AG04450 (cell line): ENCODE measurements around the gene IGSF9B. TPM values are rescaled to one million over a fixed set of nuclear protein-coding genes. Genes with fewer than 3 reads are reported as not detected.

ENCODE experiments used
- CTCF ChIA-PET: fragments of 300-600, 350-600 bp; formaldehyde crosslinking; extraction: SDS; loops from one replicate; lab custom pipeline; 2022; ENCODE audit warnings: antibody characterized with exemption, inconsistent platforms; lab: Charles Lee
- POLR2A ChIA-PET: fragments of 350-600 bp; formaldehyde crosslinking; extraction: SDS; loops from one replicate; lab custom pipeline; 2021; ENCODE audit warnings: antibody characterized with exemption, inconsistent platforms; lab: Yijun Ruan, JAX
- DNase-seq: peaks from one replicate; pipeline ENCODE4 v3.0.0-alpha.2; 2011; ENCODE audit warnings: low read depth, low spot score
- H3K27ac ChIP-seq: one replicate; pipeline ENCODE4 v1.5.1; 2012; ENCODE audit warnings: low read depth, low read length, control low read depth
- H3K27me3 ChIP-seq: one replicate; pipeline ENCODE4 v1.6.0; 2012; ENCODE audit warnings: low read length; ENCODE audit not compliant: control insufficient read depth, insufficient read depth
- H3K4me3 ChIP-seq: 2 replicates; pipeline ENCODE4 v1.5.1; 2011; ENCODE audit warnings: mild to moderate bottlenecking, low read depth, low read length, control low read depth
- H3K9me3 ChIP-seq: 2 replicates; pipeline ENCODE4 v1.5.1; 2012; ENCODE audit warnings: low read length; ENCODE audit not compliant: control insufficient read depth, insufficient read depth
- polyA plus RNA-seq: library from polyadenylated mRNA; depleted of rRNA; stranded (reverse); fragments of >200 nt; gene quantifications from 2 replicates; pipeline ENCODE4 v1.2.3, GENCODE V29; 2011
- TF ChIP-seq, protein P1 (sequence below): IDR thresholded peaks from 2 replicates; pipeline ENCODE4 v1.5.1; 2011; ENCODE audit warnings: low read depth, low read length, control low read depth, inconsistent platforms

IGSF9B gene
- polyA plus RNA-seq, 1 experiment, result not detected

DNA sequence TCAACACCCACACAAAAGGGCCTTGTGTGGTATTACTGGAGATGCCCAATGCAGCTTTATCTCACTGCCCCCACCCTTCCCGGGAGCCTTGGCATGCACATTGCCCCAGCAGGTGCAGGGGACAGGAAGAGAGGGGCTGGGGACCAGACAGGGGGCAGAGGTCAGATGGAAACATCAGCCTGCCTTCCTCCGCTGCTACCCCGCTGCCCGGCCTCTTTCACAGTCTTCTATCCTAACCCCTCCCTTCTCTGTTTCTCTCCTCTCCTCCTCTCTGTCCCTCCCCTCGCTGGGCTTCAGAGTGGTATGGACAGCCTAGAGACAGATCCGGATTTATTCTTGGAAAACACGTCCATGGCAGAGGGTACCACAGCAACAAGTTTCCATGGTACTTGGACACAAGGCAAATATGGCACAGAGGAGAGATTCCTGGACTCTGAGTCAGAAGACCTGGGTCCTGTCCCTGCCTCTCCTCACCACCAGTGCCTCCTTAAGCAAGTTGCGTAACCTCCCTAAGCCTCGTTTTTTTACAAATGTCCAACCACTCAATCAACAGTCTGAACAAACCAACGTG is 8.3 kb upstream of the IGSF9B start:
- no peak for DNase-seq
- TF ChIP-seq, protein P1, sequence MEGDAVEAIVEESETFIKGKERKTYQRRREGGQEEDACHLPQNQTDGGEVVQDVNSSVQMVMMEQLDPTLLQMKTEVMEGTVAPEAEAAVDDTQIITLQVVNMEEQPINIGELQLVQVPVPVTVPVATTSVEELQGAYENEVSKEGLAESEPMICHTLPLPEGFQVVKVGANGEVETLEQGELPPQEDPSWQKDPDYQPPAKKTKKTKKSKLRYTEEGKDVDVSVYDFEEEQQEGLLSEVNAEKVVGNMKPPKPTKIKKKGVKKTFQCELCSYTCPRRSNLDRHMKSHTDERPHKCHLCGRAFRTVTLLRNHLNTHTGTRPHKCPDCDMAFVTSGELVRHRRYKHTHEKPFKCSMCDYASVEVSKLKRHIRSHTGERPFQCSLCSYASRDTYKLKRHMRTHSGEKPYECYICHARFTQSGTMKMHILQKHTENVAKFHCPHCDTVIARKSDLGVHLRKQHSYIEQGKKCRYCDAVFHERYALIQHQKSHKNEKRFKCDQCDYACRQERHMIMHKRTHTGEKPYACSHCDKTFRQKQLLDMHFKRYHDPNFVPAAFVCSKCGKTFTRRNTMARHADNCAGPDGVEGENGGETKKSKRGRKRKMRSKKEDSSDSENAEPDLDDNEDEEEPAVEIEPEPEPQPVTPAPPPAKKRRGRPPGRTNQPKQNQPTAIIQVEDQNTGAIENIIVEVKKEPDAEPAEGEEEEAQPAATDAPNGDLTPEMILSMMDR, result no peak
- H3K27me3 ChIP-seq, result no peaks in the 10 kb centered on the region
- POLR2A ChIA-PET, result no interaction called here
- CTCF ChIA-PET, result no interaction called here
- H3K27ac ChIP-seq, result no peak overlapping the region
- H3K4me3 ChIP-seq, result no peak overlapping the region
- H3K9me3 ChIP-seq, result no peaks in the 10 kb centered on the region; the same call in 1 of the 2 replicates

DNA sequence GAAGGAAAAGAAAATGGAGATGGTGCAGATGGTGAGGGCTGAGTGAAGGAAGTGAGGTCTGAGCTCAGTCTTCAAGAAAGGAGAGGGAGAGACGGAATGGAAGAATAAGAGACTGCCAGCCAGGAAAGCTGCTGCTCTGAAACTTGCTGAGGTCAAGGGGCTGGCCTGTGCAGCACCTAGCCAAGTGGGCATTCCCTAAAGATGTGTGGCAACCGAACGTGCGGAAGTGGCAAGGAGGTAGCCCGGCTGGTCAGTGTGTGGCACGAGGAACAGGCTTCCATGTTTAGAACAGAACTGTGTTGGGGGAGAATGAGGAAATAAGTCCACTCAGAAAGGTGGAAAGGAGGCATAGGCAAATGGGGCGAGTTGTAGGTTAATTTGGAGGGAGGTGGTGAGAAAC is 7.6 kb upstream of the IGSF9B start:
- no peaks in the 10 kb centered on the region; the same call in 1 of the 2 replicates for H3K9me3 ChIP-seq
- TF ChIP-seq, protein P1, result no peak
- DNase-seq, result no peak
- POLR2A ChIA-PET, result no interaction called here
- peaks cover 3% of the 10 kb centered on the region for H3K27me3 ChIP-seq
- CTCF ChIA-PET, result no interaction called here
- H3K27ac ChIP-seq, result no peak overlapping the region
- H3K4me3 ChIP-seq, result no peak overlapping the region

DNA sequence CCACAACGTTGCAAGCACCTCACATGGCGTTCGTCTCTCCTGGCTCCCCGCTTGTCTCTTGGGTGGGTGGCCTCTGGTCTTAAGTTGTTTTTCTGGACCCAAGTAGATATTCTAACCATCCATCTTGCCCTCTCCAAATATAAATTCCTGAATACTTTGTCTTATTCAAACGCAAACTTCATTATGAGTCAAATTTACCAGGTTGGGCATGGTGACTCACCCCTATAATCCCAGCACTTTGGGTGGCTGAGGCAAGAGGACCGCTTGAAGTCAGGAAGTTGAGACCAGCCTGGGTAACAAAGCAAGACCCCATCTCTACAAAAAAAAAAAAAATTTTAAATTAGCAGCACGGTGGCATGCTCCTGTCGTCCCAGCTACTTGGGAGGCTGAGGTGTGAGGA is 5.1 kb upstream of the IGSF9B start:
- Histone ChIP-seq H3K27ac (no peak overlapping the region), H3K9me3 (no peaks in the 10 kb centered on the region), H3K27me3 (peaks cover 22% of the 10 kb centered on the region), H3K4me3 (no peak overlapping the region)
- no peak for DNase-seq
- POLR2A ChIA-PET, result no interaction called here
- TF ChIP-seq, protein P1, result no peak
- CTCF ChIA-PET, result no interaction called here

DNA sequence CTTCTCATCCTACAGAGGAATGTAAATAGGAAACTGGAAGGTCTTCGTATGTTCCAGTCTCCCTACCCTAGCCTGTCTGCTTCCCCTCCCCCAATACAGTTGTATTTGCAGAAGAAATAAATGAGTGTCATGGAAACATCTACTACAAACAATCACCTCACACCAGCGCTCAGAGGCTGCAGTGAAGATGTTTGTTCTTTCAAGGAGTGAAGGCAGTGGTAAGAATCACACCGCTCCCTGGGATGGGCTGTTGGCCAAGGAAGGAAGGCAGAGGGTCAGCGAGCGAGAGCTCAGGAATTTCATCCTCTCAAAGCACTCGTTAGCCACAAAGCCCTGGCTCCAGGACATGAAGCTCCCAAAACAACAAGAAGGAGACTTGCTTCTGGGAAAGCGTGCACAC is 1.1 kb upstream of the IGSF9B start:
- ChIA-PET POLR2A (no interaction called here), CTCF (interaction anchor here (1.4 kb wide), 1 partner anchor 93 kb away, joined by 4 read pairs; no protein-coding TSS in a partner anchor)
- Histone ChIP-seq H3K9me3 (no peaks in the 10 kb centered on the region), H3K27me3 (peaks cover 51% of the 10 kb centered on the region), H3K4me3 (no peak overlapping the region), H3K27ac (no peak overlapping the region)
- TF ChIP-seq, protein P1, result no peak
- DNase-seq, result no peak

DNA sequence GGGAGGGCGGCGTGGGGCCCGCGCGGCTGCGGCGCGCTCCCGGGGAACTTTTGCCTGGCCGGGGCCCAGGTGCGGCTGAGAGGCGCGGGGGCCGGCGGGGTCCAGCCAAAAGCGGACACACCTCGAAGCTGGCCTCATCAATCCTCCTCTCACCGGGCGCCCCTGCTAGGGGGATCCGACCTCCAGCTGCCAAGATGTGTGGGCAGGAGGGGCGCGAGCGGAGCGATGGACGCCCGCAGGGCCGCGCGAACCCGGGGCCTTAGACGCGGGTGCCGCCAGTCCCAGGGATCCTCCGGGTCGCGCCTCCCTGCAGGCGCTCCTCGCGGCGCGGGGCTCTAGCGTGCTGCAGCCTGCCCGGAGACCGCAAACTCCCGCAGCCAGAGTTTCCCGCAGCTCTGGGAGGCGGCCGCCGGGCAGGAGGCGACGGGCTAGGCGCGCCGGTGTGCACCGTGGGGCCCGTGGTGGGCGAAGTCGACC is 785 bp downstream of the IGSF9B start:
- peaks cover 64% of the 10 kb centered on the region for H3K27me3 ChIP-seq
- no peak overlapping the region for H3K4me3 ChIP-seq
- ChIA-PET POLR2A (no interaction called here), CTCF (no interaction called here)
- no peak for DNase-seq
- no peak overlapping the region for H3K27ac ChIP-seq
- H3K9me3 ChIP-seq, result no peaks in the 10 kb centered on the region; the same call in 1 of the 2 replicates
- TF ChIP-seq, protein P1, result no peak
